HG03045 (cell line): ENCODE measurements around the gene CNDP2.

Experiments used
- ATAC-seq: cut with Tn5 transposase; IDR thresholded peaks from one replicate; pipeline ENCODE4 v1.9.1; 2021; ENCODE audit warnings: mild to moderate bottlenecking, moderate library complexity; ENCODE audit not compliant: unreplicated experiment

CNDP2 gene

DNA sequence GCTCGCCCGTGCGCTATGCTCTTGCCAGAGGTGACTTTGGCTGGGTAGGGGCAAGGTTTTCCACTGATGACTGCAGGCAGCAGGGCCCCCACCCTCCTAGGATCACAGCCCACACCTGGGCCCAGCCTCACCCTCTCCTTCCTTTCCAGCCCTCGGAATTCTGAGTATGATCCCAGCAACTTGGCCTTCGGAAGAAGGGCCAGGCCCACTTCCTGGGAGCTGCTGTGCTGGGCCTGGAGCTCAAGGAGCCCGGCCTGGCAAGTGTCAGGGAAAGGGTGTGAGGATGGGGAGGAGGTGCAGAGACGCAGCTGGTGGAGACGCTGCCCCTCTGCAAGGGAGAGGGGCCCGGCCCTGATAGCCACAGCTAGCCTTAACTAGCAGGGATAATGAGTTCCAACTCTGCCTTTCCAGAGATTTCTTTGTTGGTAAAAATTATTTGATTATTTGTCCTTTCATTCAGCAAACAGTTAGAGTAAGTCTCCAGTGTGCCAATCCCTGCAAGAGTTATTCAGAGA lies 36.4 kb downstream of the CNDP2 start:
- ATAC-seq = no peak

DNA sequence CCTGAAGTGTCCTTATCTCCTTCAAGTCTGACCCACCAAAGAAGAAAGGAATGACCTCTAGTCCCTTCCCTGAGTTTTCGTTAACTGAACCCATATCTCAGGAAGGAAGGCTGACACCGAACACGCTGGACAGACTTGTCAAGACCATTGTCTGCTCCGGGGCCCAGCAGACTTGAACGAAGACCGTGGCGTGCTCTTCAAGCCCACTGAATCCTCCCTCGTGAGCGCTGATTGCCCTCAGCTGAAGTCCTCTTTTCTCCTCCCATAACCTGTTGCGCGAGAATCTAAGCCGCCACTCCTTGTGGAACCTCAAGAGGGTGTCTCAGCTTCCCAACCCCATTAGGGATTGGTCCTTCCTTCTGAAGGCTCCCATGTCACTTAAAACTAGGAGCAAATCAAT lies 37.5 kb downstream of the CNDP2 start:
- ATAC-seq = no peak

DNA sequence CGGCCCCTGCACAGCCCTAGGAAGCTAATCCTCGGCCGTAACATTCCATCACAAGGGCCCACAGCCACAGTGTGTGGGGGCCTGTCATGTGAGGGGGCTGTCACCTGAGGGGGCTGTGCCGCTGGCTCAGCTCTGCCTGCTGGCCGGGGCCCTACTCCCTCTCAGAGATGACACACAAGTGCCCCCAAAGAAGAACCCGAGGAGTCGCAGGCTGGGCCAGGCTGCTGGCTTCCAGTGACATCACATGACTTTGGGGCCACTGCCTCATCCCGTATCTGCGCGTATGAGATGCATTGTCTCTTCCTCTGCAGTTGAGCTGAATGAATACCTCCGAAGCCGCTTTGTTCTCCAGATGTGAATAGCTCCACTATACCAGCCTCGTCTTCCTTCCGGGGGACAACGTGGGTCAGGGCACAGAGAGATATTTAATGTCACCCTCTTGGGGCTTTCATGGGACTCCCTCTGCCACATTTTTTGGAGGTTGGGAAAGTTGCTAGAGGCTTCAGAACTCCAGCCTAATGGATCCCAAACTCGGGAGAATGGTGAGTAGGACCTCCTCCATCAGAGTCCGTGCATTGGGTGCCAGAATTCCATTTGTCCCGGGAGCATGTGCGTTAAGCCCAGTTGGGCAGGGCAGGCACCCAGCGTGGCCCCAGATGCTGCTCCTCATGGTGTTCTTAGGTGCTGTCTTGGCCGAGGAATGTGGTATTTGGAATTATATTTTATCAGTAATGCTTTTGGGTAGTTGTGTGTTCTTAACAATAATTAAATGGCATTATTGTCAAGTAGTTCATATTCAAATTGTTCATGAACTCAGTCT lies 38.2 kb downstream of the CNDP2 start, which contains the start of gene CNDP1:
TSS of gene CNDP1 (plus strand) at position 351 of the 820 bp plus-strand sequence. CDS start at position 519, 168 bp downstream.
- ATAC-seq = no peak

DNA sequence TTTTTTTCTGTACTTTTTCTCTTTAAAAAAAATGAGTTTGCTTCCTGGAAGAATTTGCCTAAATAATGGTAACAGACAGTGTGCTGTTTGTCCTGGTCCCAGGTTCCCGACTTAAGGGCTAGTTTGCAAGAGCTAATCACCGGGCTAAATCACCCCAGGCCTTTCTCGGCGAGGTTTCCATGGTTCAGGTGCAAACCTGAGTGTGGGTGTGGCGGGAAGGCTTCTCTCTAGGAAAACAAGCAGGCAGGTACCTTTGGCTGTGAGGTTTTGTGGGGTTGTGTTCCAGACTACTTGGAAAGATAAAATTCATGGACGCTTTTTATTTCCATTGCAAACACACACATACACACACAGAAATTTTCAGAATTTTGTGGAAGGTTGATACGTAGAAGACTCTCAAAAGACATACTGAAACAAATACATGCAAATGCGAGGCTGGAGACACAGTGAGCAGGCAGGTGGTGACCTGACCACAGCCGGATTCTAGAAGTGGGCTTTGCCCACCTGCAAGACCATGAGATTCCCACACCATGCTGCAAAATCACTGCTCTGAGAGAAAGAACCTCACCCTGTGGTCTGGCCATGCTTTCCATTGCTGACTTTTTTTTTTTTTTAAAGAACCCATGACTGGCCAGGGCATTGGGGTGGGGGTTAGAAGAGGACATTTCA lies 39.0 kb downstream of the CNDP2 start:
- ATAC-seq = peak; percentile 62

GRCh38 chr18:74539289-74539688 lies 43.1 kb downstream of the CNDP2 start:
- no peak for ATAC-seq

DNA sequence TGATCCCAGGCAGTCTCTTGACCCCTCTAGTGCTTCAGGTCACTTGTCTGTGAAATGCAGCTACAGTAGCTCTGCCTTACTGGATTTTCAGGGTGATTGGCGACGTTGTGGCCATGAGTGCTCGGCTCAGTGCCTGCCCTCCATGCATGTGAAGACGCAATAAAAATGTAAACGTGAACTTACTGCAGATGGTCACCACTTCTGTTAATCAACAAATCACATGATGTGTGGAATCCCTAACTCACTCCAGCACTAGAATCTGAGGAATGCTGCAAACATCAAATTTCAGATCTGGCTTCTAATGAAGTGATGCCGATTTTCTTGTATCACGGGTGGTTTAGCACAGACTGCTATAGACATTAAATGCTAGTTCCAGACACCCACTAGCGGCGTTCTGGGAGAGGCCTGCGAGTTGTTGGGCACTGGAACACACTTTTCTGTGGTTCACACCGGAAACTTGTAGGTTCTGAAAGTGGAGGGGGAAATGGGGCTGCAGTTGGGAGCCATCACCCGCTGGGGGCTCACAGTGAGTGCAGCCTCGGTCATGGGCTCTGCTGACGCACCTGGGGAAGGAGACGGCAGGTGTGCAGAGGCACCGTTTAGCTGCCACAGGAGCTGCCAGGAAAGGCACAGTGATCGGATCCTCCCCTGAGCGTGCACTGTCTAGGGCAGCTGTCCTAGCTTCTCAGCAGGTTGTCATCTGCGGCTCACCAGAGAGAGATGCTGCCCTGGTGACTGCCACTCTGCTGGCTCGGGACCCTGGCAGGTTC lies 44.7 kb downstream of the CNDP2 start:
- no peak for ATAC-seq

DNA sequence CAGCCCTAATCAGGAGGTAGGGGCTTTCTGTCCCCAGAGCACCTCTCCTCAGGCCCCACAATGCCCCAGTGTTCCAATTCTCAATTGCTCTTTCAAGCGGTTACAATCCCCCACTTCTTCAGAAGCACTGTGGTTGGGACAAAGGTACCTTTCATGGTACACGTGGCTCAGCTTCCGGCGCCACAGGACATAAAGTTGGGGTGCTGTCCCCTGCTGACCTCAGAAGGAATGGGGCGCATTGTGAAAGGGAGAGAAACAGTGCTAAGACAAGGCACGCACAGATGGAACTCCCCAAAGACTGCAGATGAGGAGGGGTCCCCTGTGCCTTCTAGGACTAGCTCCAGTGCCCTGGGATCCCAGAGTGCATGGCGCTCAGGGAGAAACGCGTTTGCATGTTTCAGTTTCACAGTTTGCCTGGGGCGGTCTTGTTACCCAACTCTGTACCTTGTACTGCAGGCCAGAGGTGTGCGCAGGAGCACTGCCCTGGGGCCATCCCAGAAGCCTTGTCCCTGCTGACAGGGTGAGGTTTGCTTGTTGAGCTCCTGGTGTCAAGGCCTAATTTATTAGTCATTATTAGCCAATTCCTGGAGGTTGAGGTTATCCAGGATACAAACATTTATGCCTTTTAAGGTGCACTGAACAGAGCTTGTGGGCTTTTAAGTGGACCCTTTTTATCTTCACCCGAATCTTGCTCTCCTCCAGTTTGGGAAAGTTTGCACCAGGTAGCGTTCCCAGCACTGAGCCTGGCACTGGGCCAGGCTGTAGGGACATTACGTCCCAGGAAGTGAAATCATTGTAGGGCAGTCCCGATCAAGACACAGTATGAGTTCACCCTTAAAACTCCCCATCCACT lies 45.8 kb downstream of the CNDP2 start:
- no peak for ATAC-seq

GRCh38 chr18:74544898-74545297 lies 48.7 kb downstream of the CNDP2 start:
- ATAC-seq = no peak

DNA sequence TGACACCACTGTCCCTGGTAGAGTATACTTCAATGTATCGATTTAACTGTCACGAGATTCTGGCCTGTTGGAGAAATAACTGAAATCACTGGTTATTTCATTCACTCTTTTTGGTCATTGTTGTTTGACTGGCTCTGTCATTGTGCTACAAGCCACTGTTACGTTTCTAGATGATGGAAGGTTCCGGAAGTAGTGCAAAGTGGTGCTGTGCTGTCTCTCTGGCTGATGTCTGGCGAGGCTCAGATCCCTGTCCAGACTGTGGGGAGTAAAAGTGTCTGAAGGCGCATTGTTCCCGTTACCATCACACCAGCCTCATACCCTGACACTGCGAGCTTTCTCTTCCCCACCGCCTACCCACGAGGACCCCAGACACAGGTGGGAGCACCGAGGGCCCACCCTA lies 49.8 kb downstream of the CNDP2 start:
- no peak for ATAC-seq

DNA sequence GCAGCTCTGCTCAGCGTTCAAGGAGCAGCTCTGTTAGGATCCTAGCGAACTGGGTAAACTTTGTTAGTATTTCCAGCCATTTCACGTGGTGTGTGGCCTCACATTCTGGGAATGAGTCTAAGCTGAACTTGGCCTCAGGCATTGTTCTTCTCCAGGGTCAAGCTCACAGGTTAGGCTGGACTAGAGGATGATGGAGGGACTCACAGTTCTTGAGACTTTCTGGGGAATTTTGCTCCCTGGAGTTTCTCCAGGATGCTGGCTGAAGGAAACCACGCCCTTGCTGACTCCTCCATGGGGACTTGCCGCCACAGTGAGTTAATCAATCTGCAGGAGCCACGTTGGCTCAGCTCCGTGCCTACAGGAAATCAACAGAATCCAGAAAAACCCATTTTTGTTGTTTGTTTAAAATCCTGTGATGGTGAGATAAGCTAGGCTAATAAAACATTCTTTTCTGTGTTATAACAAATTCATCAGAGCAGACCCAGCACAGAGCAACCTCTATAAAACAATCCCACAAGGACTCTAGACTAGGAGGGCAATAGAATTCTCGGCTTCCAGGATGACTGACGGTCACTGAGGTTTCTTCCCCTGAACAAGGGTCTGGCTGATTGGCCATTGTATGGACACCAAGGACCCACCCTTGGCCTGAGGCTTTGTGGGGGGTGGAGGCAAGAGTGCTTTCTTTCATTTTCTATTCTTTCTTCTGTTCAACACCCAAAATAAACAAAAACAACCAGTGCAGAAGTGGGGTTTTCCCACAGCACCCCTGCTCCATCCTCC lies 50.8 kb downstream of the CNDP2 start:
- no peak for ATAC-seq

DNA sequence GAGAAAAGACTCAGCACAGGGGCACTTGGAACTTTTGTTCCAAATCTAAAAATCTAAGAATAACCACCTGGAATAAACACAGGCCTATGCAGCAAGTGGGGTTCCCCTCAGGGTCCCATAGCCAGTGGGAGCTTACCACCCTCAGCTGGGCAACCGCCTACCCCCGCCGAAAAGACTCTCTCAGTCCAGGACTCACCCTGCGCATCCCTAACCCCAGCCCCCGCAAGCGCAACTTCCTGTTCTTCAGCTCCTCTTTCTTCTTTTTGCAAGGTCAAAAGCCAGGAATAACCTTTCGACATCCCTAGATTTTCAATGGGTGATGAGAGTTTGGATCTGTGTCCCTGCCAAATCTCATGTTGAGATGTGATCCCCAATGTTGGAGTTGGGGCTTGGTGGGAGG lies 51.7 kb downstream of the CNDP2 start:
- ATAC-seq = no peak

- ATAC-seq = no peak
Measured at GRCh38 chr18:74549591-74550104, 53.5 kb downstream of the CNDP2 start.

GRCh38 chr18:74550886-74551285 lies 54.7 kb downstream of the CNDP2 start:
- no peak for ATAC-seq

- ATAC-seq = no peak
Measured at GRCh38 chr18:74551452-74551851, 55.3 kb downstream of the CNDP2 start.

DNA sequence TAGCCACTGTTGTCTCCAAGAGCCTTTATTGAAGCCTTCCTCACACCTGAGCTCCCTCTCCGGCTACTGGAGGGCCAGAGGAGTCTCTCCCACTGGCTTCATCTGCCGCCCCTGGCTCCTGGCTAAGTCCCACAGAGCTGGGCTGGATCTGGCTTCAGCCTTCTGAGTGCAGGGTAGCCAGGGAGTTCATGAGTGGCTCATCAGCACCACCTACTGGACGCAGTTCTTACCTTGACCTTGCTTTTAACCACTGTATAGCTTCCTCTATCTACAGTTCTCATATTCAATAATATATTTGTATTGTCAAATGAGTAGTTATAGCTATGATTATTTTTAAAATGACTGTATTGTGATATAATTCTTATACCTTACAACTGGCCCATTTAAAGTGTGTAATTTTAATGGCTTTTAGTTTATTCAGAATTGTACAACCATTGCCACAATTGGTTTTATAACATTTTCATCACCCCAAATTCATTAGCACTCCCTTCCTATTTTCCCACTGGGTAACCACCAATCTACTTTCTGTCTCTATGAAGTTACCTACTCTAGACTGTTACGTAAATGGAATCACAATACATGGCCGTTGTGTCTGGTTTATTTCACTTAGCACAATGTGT lies 55.9 kb downstream of the CNDP2 start:
- peak; percentile 95 for ATAC-seq

GRCh38 chr18:74556126-74556525 lies 60.0 kb downstream of the CNDP2 start:
- ATAC-seq = no peak

- ATAC-seq = no peak
Measured at GRCh38 chr18:74558096-74558495, 61.9 kb downstream of the CNDP2 start.

DNA sequence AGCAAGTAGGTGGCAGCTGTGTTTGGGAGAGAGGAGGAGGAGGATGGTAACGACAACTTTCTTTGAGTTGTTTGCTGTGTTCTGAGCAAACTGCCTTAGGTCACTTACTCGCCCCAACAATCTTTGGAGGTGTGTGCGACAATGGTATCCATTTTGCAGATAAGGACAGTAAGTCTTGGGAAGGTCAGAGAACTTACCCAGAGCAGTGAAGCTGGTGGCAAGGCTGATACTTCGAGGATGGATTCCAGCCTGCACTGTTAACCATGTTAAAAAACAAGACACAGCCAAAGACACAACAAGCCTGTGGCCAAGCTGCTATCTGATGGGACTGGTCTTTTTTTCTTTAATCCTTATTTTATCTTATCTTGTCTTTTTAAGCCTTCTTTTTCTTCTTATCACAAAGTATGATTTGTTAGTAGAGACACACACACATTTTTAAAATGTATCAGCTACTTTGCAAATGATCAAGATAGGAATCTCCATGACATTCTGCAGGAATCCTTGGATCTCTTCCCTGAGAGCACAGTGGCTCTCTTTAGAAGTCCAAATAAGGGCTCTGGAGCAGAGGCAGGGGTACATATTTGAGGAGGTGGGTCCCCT lies 66.1 kb downstream of the CNDP2 start:
- no peak for ATAC-seq

DNA sequence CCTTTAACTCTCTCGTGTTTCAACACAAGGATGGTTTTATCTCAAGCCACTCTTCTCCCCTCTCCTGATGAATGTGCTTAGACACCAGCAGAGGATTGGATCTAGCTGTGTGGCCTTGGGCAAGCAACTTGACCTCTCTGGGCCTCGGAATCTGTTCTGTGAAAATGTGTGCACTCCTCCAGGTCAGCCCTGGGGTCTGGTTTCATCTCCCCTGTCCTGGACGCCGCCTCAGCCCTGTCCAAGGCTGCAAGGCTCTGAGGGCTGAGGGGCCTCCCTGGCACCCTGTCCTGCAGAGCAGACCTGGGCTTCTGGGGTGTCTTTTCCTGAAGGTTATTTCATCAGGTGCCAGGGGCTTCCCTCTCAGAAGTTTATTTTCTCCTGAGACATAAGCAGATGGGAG lies 66.6 kb downstream of the CNDP2 start:
- ATAC-seq = no peak
